Breast epithelium (tissue), 3 donors: Measurements from ENCODE around the gene AXIN2.

Experiments used
- POLR2A ChIP-seq: fragments of 450-650 bp; IDR thresholded peaks from one replicate; pipeline ENCODE4 v1.6.1; 2016; ENCODE audit warnings: antibody characterized with exemption, mild to moderate bottlenecking, moderate library complexity
- TF ChIP-seq, protein P1 (sequence below), 3 donors: fragments of 450-650 bp; IDR thresholded peaks; one replicate each; pipeline ENCODE4 v1.5.1; 2016 to 2017; ENCODE audit warnings: antibody characterized with exemption in 3 of 3, mild to moderate bottlenecking in 3 of 3, moderate library complexity in 3 of 3

DNA sequence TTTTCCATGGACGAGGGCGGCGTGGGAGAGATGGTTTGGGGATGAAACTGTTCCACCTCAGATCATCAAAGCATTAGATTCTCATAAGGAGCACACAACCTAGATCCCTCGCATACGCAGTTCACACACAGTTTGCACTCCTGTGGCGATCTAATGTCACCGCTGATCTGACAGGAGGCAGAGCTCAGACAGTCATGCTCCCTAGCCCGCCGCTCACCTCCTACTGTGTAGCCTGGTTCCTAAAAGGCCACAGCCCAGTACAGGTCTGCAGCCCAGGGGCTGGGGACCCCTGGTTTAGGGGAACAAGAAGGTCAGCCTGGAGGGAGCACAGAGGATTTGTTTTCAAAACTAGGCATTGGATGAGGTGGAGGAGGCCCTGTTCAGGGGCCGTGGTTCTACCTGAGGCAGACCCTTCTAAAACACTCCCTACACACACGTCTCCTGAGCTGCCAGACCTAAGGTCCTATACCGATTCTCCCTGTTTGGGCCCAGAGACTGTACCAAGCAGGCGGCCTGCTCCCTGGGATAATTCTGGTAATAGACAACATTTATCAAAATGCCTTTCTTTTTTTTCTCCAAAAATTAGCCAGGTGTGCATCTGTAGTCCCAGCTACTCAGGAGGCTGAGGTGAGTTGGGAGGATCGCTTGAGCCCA, 38.6 kb downstream of the AXIN2 start:
- TF ChIP-seq, protein P1, sequence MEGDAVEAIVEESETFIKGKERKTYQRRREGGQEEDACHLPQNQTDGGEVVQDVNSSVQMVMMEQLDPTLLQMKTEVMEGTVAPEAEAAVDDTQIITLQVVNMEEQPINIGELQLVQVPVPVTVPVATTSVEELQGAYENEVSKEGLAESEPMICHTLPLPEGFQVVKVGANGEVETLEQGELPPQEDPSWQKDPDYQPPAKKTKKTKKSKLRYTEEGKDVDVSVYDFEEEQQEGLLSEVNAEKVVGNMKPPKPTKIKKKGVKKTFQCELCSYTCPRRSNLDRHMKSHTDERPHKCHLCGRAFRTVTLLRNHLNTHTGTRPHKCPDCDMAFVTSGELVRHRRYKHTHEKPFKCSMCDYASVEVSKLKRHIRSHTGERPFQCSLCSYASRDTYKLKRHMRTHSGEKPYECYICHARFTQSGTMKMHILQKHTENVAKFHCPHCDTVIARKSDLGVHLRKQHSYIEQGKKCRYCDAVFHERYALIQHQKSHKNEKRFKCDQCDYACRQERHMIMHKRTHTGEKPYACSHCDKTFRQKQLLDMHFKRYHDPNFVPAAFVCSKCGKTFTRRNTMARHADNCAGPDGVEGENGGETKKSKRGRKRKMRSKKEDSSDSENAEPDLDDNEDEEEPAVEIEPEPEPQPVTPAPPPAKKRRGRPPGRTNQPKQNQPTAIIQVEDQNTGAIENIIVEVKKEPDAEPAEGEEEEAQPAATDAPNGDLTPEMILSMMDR (IDR thresholded peaks at IDR 0.05): no peak
- TF ChIP-seq POLR2A: no peak
